ENCODE data around the gene ACTR3.
A peak's percentile ranks its signal among the peaks of the same experiment; 100 is the strongest.

Gene ACTR3

GRCh38 chr2:114001937-114002336 lies 112.0 kb downstream of the ACTR3 start:
- no peaks in the 10 kb centered on the region for H3K27me3 ChIP-seq (replicated peaks; ENCODE audit: control insufficient read depth, insufficient read depth, low read length)
- no peaks in the 10 kb centered on the region for H3K36me3 ChIP-seq (ENCODE audit: control insufficient read depth, insufficient read depth, low read length)
- no peak for TF ChIP-seq CTCF (IDR thresholded peaks at IDR 0.05; ENCODE audit: insufficient read depth, low read length, poor library complexity, severe bottlenecking)
- H3K4me3 ChIP-seq (replicated peaks; ENCODE audit: low read depth, low read length) = no peak overlapping the region
- no peak for DNase-seq (ENCODE audit: extremely low read depth, insufficient read length)

DNA sequence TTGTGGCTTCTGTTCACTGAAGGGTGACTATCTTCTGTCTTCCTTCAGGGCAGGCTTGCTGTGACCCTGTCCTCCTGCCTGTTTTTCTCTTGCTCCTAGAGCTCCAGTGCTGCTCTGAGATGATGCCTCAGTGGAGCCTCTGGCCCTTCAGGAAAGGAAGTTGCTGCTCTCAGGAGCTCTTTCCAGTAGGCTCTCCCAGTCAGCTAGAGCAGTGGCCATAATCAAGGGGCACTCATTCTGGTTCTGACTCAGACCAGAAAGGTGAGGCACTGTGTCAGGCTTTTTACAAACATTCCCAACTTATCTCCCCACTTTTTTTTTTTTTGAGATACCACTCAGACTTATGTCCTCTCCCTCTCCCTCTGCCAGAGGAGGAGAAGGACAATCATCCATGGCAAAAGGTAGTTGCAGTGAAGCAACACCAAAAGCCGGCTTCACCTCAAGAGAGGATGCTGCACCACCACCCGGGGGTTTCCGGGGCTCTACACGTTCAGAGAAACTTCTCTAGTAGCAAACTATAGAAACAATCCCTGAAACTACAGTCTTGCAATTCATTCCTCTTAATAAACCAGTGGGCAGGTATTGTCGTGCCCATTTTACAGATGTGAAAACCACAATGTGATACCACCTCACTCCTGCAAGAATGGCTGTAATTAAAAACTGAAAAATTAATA lies 115.4 kb downstream of the ACTR3 start:
- H3K27me3 ChIP-seq (replicated peaks; ENCODE audit: control insufficient read depth, insufficient read depth, low read length) = no peaks in the 10 kb centered on the region
- H3K36me3 ChIP-seq (ENCODE audit: control insufficient read depth, insufficient read depth, low read length) = no peaks in the 10 kb centered on the region
- no peak overlapping the region for H3K4me3 ChIP-seq (replicated peaks; ENCODE audit: low read depth, low read length)
- DNase-seq (ENCODE audit: extremely low read depth, insufficient read length) = peak; percentile 5
- no peak for TF ChIP-seq CTCF (IDR thresholded peaks at IDR 0.05; ENCODE audit: insufficient read depth, low read length, poor library complexity, severe bottlenecking)

- H3K4me3 ChIP-seq (replicated peaks; ENCODE audit: low read depth, low read length) = no peak overlapping the region
- no peaks in the 10 kb centered on the region for H3K36me3 ChIP-seq (ENCODE audit: control insufficient read depth, insufficient read depth, low read length)
- H3K27me3 ChIP-seq (replicated peaks; ENCODE audit: control insufficient read depth, insufficient read depth, low read length) = no peaks in the 10 kb centered on the region
- TF ChIP-seq CTCF (IDR thresholded peaks at IDR 0.05; ENCODE audit: insufficient read depth, low read length, poor library complexity, severe bottlenecking) = no peak
- DNase-seq (ENCODE audit: extremely low read depth, insufficient read length) = no peak
Measured at GRCh38 chr2:114006460-114006859, 116.6 kb downstream of the ACTR3 start.

DNA sequence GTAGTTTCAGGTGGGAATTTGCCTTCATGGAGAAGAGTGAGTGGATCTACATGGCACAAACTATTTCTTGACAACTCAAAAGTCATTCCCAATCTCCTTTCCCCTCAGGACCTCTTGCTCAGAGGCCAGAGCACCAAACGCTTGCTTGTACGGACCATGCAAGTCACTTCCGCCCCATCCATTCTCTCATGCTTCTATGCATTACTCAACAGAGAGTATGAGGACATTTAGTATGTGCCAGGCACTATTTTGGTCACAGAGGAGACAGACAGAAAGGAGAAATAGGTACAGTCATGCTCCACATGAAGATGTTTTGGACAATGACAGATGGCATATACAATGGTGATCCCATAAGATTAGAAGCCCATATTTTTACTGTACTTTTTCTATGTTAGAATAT lies 117.5 kb downstream of the ACTR3 start:
- no peaks in the 10 kb centered on the region for H3K36me3 ChIP-seq (ENCODE audit: control insufficient read depth, insufficient read depth, low read length)
- no peaks in the 10 kb centered on the region for H3K27me3 ChIP-seq (replicated peaks; ENCODE audit: control insufficient read depth, insufficient read depth, low read length)
- no peak for DNase-seq (ENCODE audit: extremely low read depth, insufficient read length)
- TF ChIP-seq CTCF (IDR thresholded peaks at IDR 0.05; ENCODE audit: insufficient read depth, low read length, poor library complexity, severe bottlenecking) = no peak
- no peak overlapping the region for H3K4me3 ChIP-seq (replicated peaks; ENCODE audit: low read depth, low read length)

DNA sequence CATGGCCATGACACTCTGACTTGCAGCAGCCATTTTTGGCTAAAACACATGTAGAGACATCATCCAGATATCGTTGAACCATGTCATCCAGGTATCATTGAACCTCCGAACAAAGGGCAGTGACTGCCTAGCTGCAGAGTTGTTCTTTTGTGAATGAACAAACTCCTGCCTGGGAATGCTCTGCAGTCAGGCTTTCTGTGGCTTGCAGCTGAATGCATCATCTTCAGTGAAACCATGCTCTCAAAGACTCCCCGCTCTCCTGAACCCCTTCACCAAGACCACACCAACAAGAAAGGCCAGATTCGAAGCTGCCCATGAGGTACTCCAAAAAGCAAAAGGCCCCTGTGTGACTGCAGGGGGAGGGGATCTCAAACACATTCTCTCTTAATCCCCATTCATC lies 118.8 kb downstream of the ACTR3 start:
- Histone ChIP-seq H3K4me3 (replicated peaks; ENCODE audit: low read depth, low read length) (no peak overlapping the region), H3K27me3 (replicated peaks; ENCODE audit: control insufficient read depth, insufficient read depth, low read length) (no peaks in the 10 kb centered on the region), H3K36me3 (ENCODE audit: control insufficient read depth, insufficient read depth, low read length) (no peaks in the 10 kb centered on the region)
- TF ChIP-seq CTCF (IDR thresholded peaks at IDR 0.05; ENCODE audit: insufficient read depth, low read length, poor library complexity, severe bottlenecking) = no peak
- DNase-seq (ENCODE audit: extremely low read depth, insufficient read length) = no peak

Measured in GM06990 (cell line).